ENCODE data around the gene ZNF532. TPM values are rescaled to one million over a fixed set of nuclear protein-coding genes. Genes with fewer than 3 reads are reported as not detected.

The ZNF532 gene
- total and polyA plus RNA-seq, 2 experiments from 2014 or later, result 28.2 to 108 TPM

- H3K27ac ChIP-seq, result no peak overlapping the region
- H3K36me3 ChIP-seq, result no peaks in the 10 kb centered on the region
- no peaks in the 10 kb centered on the region for H3K9me3 ChIP-seq (ENCODE audit: low read depth)
- H3K4me1 ChIP-seq (ENCODE audit: low read depth), result no peaks in the 10 kb centered on the region
- DNase-seq (ENCODE audit: low read depth in 1 of 2, low spot score in 1 of 2), result peak in 1 of 2 donors; percentile 76
- no peaks in the 10 kb centered on the region for H3K27me3 ChIP-seq
- H3K4me3 ChIP-seq, result no peak overlapping the region
- no peak for TF ChIP-seq CTCF (IDR thresholded peaks at IDR 0.05; ENCODE audit: low read depth, low read length)
Measured at GRCh38 chr18:58831606-58832005, 33.1 kb upstream of the ZNF532 start.

GRCh38 chr18:58838165-58838860 is 26.4 kb upstream of the ZNF532 start:
- Histone ChIP-seq H3K4me1 (ENCODE audit: low read depth) (peaks cover 4% of the 10 kb centered on the region), H3K9me3 (ENCODE audit: low read depth) (no peaks in the 10 kb centered on the region), H3K4me3 (no peak overlapping the region), H3K27ac (no peak overlapping the region), H3K36me3 (no peaks in the 10 kb centered on the region), H3K27me3 (no peaks in the 10 kb centered on the region)
- TF ChIP-seq CTCF (IDR thresholded peaks at IDR 0.05; ENCODE audit: low read depth, low read length), result no peak
- DNase-seq (ENCODE audit: low read depth in 1 of 2, low spot score in 1 of 2), result no peak

- Histone ChIP-seq H3K27ac (no peak overlapping the region), H3K9me3 (ENCODE audit: low read depth) (no peaks in the 10 kb centered on the region), H3K4me1 (ENCODE audit: low read depth) (peaks cover 6% of the 10 kb centered on the region), H3K36me3 (no peaks in the 10 kb centered on the region), H3K27me3 (no peaks in the 10 kb centered on the region), H3K4me3 (no peak overlapping the region)
- no peak for TF ChIP-seq CTCF (IDR thresholded peaks at IDR 0.05; ENCODE audit: low read depth, low read length)
- no peak for DNase-seq (ENCODE audit: low read depth in 1 of 2, low spot score in 1 of 2)
Measured at GRCh38 chr18:58838946-58839345, 25.7 kb upstream of the ZNF532 start.

- no peaks in the 10 kb centered on the region for H3K9me3 ChIP-seq (ENCODE audit: low read depth)
- no peak overlapping the region for H3K27ac ChIP-seq
- H3K27me3 ChIP-seq, result no peaks in the 10 kb centered on the region
- peaks cover 6% of the 10 kb centered on the region for H3K4me1 ChIP-seq (ENCODE audit: low read depth)
- TF ChIP-seq CTCF (IDR thresholded peaks at IDR 0.05; ENCODE audit: low read depth, low read length), result no peak
- H3K4me3 ChIP-seq, result no peak overlapping the region
- DNase-seq (ENCODE audit: low read depth in 1 of 2, low spot score in 1 of 2), result peak in 1 of 2 donors; percentile 63
- H3K36me3 ChIP-seq, result no peaks in the 10 kb centered on the region
Measured at GRCh38 chr18:58842978-58843687, 21.5 kb upstream of the ZNF532 start.

GRCh38 chr18:58843688-58844035 is 21.0 kb upstream of the ZNF532 start:
- Histone ChIP-seq H3K27ac (no peak overlapping the region), H3K4me3 (no peak overlapping the region), H3K4me1 (ENCODE audit: low read depth) (peaks cover 6% of the 10 kb centered on the region), H3K9me3 (ENCODE audit: low read depth) (no peaks in the 10 kb centered on the region), H3K27me3 (no peaks in the 10 kb centered on the region), H3K36me3 (no peaks in the 10 kb centered on the region)
- TF ChIP-seq CTCF (IDR thresholded peaks at IDR 0.05; ENCODE audit: low read depth, low read length), result no peak
- no peak for DNase-seq (ENCODE audit: low read depth in 1 of 2, low spot score in 1 of 2)

Measured in cardiac muscle cell (in vitro differentiated cells and primary cell).